ENCODE data around the gene CCDC57.
"Not testable (repeated sequence)": the region's sequence is repeated elsewhere in the genome, so short reads cannot be mapped to it uniquely, and the experiment has no call there.

The CCDC57 gene

DNA sequence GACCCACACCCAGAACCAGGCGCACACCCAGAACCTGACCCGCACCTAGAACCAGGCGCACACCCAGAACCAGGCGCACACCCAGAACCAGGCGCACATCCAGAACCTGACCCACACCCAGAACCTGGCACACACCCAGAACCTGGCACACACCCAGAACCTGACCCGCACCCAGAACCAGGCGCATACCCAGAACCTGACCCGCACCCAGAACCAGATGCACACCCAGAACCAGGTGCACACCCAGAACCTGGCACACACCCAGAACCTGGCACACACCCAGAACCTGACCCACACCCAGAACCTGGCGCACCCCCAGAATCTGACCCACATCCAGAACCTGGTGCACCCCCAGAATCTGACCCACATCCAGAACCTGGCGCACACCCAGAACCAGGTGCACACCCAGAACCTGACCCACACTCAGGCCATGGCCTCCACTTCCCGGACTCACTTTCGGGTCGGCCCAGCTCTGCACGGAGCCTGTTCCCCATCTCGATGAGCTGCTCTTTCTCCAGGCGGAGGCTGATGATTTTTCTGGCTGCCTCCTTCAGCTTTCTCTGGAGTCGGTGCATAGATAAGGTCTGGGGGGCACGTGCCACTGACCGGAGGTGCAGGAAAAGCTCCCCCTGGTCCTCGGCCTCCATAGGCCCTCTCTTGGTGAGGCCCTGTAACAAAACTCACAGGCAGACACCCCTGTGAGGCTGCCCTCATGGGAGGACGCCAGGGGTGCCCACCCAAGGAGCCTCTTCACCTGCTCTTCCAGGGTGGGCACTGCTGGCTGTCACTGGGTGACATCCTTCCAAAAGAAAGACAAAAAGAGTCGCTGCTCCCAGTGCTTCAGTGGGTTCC is 61.3 kb downstream of the CCDC57 start:
- FAIRE-seq: no peak

- FAIRE-seq: no peak
These were observed 63.1 kb downstream of the CCDC57 start for GRCh38 chr17:82149401-82150099.

DNA sequence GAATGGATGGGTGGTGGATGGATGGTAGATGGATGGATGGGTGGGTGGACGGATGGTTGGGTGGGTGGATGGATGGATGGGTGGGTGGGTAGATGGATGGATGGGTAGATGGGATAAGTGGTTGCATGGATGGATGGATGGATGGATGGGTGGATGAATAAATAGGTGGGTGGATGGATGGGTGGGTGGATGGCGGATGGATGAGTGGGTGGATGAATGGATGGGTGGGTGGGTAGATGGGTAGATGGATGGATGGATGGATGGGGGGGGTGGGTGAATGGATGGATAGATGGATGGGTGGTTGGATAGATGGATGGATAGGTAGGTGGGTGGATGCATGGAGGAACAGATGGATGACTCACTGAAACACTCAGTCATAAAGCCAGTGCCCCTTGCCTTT is 63.6 kb downstream of the CCDC57 start:
- FAIRE-seq: no peak

- no peak for FAIRE-seq
These were observed 64.6 kb downstream of the CCDC57 start for GRCh38 chr17:82148011-82148410.

DNA sequence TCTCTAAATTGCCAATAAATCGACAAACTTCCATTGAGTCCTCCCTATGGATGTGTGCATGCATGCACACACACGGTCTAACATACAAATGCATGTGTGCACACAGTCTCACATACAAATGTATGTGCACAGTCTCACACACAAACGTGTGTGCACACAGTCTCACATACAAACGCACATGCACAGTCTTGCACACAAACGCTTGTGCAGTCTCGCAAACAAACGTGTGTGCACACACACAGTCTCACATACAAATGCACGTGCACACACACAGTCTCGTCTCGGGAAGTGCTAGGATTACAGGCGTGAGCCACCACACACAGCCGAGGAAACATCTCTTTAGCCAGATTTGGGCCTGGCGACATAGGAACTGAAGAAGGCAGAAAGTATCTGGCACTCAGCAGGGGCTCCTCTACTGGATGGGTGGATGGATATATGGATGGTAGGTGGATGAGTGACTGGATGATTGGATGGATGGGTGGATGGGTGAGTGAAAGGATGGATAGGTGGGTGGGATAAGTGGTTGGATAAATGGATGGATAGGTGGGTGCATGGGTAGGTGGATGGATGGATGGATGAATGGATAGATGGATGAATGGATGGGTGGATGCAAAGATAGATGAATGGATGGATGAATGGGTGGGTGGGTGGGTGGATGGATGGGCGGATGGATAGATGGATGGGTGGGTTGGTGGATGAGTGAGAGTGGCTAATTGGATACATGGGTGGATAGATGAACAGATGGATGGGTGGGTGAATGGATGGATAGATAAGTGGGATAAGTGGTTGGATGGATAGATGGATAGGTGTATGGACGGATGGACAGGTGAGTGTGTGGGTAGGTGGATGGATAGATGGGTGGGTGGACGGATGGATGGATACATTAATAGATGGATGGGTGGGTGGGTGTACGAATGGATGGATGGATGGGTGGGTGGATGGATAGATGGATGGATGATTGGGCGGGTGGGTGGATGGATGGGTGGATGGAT is 65.7 kb downstream of the CCDC57 start:
- FAIRE-seq: no peak

- no peak for FAIRE-seq
These were observed 67.0 kb downstream of the CCDC57 start for GRCh38 chr17:82145550-82146155.

DNA sequence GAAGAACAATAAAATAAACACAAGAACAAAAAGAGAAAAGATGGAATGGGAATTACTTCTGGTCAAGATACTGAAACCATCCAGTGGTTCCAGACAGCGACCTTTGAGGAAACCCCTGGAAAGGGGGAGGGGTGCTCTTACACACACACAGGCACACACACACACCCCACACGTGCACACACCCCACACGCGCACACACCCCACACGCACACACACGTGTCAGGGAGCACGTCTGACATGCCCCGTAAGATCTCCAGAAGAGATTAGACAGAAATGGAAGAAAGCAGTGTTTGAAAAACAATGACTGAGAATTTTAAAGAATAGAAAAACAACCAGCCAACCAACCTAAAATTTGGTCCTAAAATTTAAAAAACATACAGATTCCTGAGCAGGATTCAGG is 69.3 kb downstream of the CCDC57 start:
- no peak for FAIRE-seq

DNA sequence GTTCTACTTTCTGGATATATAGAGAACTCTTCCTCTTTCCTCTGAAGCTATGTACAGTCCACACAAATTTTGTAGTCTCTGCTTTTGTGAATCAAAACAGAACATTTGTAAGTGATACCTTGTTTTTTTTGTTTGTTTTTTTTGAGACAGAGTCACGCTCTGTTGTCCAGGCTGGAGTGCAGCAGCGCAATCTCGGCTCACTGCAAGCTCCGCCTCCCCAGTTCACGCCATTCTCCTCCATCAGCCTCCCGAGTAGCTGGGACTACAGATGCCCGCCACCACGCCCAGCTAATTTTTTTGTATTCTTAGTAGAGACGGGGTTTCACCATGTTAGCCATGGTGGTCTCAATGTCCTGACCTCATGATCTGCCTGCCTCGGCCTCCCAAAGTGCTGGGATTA is 72.7 kb downstream of the CCDC57 start:
- FAIRE-seq: not testable (repeated sequence)

DNA sequence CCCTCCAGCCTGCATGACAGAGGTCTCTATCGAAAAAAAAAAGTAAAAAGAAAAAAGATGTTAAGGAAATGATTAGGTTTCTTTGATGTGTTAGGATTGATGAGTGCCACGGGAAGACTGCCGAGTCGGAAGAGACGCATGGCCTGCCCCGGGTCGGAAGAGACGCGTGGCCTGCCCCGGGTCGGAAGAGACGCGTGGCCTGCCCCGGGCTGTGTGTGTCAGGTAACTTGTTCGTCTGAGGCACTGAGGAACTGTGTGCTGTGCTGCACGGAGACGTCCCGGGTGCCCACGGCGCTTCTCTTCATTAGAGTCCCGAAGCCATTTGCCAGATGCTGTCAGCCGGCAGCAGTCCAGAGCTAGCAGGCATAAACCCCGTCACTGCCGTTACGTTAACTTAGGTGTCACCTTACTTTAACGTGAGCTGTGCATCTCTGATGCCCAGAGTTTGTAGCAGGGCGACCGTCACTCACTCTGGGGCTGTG is 74.1 kb downstream of the CCDC57 start:
- no peak for FAIRE-seq

- FAIRE-seq: no peak
These were observed 78.5 kb downstream of the CCDC57 start for GRCh38 chr17:82134101-82134500.

GRCh38 chr17:82133166-82133953 is 79.3 kb downstream of the CCDC57 start:
- FAIRE-seq: not testable (repeated sequence)

GRCh38 chr17:82129095-82129494 is 83.5 kb downstream of the CCDC57 start:
- FAIRE-seq: no peak

- FAIRE-seq: no peak
These were observed 84.4 kb downstream of the CCDC57 start for GRCh38 chr17:82128287-82128686.

- no peak for FAIRE-seq
These were observed 84.9 kb downstream of the CCDC57 start for GRCh38 chr17:82127704-82128103.

DNA sequence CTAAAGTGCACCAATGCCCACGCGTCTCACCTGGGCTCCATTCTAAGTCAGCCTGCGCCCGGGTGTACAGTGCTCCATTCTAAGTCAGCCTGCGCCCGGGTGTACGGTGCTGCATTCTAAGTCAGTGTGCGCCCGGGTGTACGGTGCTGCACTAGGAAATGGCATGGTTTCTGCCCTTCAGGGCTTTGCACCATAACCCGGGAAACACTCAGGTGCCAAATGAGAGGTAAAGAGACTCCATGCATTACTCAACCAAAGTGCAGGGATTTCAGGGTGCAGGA is 85.4 kb downstream of the CCDC57 start:
- FAIRE-seq: no peak

DNA sequence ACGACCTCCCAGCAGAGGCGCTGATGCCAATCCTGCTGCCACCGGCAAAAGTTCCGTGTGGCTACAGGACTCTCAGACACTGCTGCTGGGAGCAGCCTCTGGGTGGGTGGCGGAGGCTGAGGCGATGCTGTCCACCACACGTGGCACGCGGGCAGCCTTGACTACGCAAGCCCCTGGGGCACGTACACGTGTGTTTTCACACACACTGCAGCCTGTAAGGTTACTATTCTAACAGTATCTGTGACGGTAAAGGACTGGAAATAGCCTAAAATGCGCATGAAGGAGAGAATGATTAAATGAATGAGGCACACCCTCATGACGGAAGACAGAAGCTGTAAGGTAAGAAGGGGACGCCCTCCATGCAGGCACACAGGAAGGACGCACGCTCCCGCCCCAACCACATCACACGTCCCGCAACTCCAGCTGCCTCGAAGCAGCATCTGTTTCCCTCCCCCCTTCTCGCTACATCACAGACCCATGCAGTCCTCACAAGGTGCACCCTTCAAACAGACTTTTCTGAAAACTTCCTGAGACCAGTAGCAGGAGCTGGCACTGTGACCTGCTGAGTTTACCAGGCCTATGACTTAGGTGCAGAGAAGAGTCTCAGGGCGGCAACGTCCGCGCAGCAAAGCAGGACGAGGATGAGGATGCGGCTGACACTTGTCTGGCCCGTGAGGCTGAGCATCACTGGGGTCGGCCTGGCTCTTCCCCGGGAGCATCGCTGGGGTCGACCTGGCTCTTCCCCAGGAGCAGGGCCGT is 85.9 kb downstream of the CCDC57 start:
- FAIRE-seq: no peak

DNA sequence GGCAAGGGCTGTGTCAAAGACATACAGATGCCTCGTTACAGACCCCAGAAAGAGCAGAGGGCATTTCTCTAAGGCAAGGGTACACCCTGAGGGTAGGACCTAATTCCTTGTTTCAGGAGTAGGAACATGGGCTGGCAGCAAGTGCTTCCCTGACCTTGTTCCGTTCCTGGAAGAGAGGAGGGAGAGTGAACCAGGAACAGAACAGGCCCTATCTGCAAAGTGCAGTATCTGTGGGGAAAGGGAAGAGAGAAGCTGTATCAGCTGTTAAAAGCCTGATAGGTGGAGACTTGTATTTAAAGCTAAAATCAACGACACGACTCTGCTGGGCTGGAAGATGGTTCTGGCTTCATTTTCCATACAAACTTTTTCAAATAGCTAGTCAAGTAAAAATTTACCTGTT is 88.5 kb downstream of the CCDC57 start:
- no peak for FAIRE-seq

DNA sequence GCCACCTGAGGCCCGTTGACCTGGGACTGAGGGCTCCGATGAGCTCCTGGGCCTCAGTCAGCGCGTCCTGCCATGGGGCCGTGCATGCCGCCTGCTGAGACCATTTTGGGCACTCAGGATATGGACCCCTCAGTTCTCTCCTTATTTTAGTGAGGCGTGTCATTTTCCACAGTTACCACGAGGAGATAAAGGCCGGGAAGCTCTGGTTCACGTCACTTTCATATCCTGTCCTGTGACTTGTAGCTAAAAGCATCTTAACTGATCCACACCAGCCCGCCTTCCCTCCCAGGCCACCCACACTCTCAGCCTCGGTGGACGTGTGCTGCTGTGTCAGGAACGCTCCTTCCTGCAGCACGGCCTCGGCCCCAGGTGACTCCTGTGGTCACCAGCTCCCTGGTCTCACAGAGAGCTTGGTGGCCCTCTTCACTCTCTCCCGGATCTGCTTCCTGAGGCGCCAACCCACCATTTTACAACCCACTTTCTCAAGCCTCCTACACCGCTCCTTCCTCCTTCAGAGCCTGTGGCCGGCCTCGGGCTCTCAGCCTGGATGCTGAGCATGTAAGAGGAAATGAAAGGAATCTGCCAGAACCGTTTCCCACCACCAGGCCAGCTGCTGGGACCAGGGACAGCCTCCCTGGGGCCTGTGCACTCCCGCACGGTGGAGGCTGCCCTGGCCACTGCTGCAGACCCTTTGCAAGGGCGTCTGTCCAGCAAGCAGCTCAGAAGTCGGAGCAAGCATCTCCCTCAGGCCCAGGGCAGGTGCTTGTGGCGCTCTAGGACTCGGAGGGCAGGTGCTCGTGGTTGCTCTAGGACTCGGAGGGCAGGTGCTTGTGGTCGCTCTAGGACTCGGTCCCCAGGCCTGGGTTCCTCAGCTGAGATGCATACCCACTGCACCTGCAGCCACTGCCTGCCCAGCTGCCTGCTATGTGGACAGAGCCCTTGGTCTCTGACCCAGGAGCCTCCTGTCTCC is 90.7 kb downstream of the CCDC57 start:
- FAIRE-seq: no peak

GRCh38 chr17:82121246-82121645 is 91.4 kb downstream of the CCDC57 start:
- FAIRE-seq: no peak

- no peak for FAIRE-seq
These were observed 92.5 kb downstream of the CCDC57 start for GRCh38 chr17:82120148-82120547.

All from G401.6 (cell line).